Mucosa of rectum (tissue), 2 donors: Measurements from ENCODE around the gene CBLB.

Source experiments
- H3K27ac ChIP-seq, 2 donors: one replicate each; pipeline ENCODE4 v1.7.0; 2013; ENCODE audit warnings: inconsistent platforms in 2 of 2, low read depth in 2 of 2, low read length in 2 of 2
- H3K27me3 ChIP-seq, 2 donors: one replicate each; pipeline ENCODE4 v1.7.0; 2013; ENCODE audit warnings: low read length in 2 of 2; ENCODE audit not compliant: control insufficient read depth in 2 of 2, insufficient read depth in 2 of 2
- H3K36me3 ChIP-seq, 2 donors: one replicate each; pipeline ENCODE4 v1.7.0; 2013; ENCODE audit warnings: low read length in 2 of 2; ENCODE audit not compliant: control insufficient read depth in 2 of 2, insufficient read depth in 2 of 2
- H3K4me1 ChIP-seq, 2 donors: one replicate each; pipeline ENCODE4 v1.7.0; 2013; ENCODE audit warnings: low read length in 2 of 2, mild to moderate bottlenecking in 1 of 2; ENCODE audit not compliant: control insufficient read depth in 2 of 2, insufficient read depth in 2 of 2
- H3K4me3 ChIP-seq, 2 donors: one replicate each; pipeline ENCODE4 v1.7.0; 2013; ENCODE audit warnings: low read length in 2 of 2
- H3K9ac ChIP-seq, 2 donors: one replicate each; pipeline ENCODE4 v1.7.0; 2013; ENCODE audit warnings: low read length in 2 of 2, low read depth in 1 of 2, mild to moderate bottlenecking in 1 of 2
- H3K9me3 ChIP-seq, 2 donors: one replicate each; pipeline ENCODE4 v1.7.0; 2013; ENCODE audit warnings: low read length in 2 of 2; ENCODE audit not compliant: control insufficient read depth in 2 of 2
- donor health status: healthy.
- donor health status: Normal muscosa, but diverticular disease.

CBLB gene

GRCh38 chr3:105812194-105812586, 56.6 kb downstream of the CBLB start:
- Histone ChIP-seq H3K27ac (no peak overlapping the region), H3K9ac (no peak overlapping the region), H3K4me1 (peaks cover 5 to 11% of the 10 kb centered on the region in 2 donors), H3K27me3 (no peaks in the 10 kb centered on the region), H3K36me3 (no peaks in the 10 kb centered on the region), H3K4me3 (no peak overlapping the region), H3K9me3 (no peaks in the 10 kb centered on the region)

GRCh38 chr3:105811518-105812193, 57.2 kb downstream of the CBLB start:
- H3K27ac ChIP-seq = no peak overlapping the region
- H3K27me3 ChIP-seq = no peaks in the 10 kb centered on the region
- no peaks in the 10 kb centered on the region for H3K9me3 ChIP-seq
- H3K4me3 ChIP-seq = no peak overlapping the region
- peaks cover 5 to 11% of the 10 kb centered on the region in 2 donors for H3K4me1 ChIP-seq
- no peak overlapping the region for H3K9ac ChIP-seq
- no peaks in the 10 kb centered on the region for H3K36me3 ChIP-seq

GRCh38 chr3:105809208-105809888, 59.5 kb downstream of the CBLB start:
- H3K4me1 ChIP-seq = peaks cover 5 to 11% of the 10 kb centered on the region in 2 donors
- H3K27ac ChIP-seq = no peak overlapping the region
- H3K36me3 ChIP-seq = no peaks in the 10 kb centered on the region
- H3K9ac ChIP-seq = no peak overlapping the region
- H3K27me3 ChIP-seq = no peaks in the 10 kb centered on the region
- H3K4me3 ChIP-seq = no peak overlapping the region
- no peaks in the 10 kb centered on the region for H3K9me3 ChIP-seq

- Histone ChIP-seq H3K9me3 (no peaks in the 10 kb centered on the region), H3K27me3 (no peaks in the 10 kb centered on the region), H3K36me3 (no peaks in the 10 kb centered on the region), H3K4me1 (peaks cover 5 to 10% of the 10 kb centered on the region in 2 donors), H3K27ac (no peak overlapping the region), H3K9ac (no peak overlapping the region), H3K4me3 (no peak overlapping the region)
Observed at GRCh38 chr3:105807701-105808100, 61.1 kb downstream of the CBLB start.

GRCh38 chr3:105807146-105807545, 61.7 kb downstream of the CBLB start:
- H3K27me3 ChIP-seq = no peaks in the 10 kb centered on the region
- H3K9ac ChIP-seq = no peak overlapping the region
- no peaks in the 10 kb centered on the region for H3K9me3 ChIP-seq
- H3K27ac ChIP-seq = no peak overlapping the region
- H3K36me3 ChIP-seq = no peaks in the 10 kb centered on the region
- H3K4me1 ChIP-seq = peaks cover 5 to 10% of the 10 kb centered on the region in 2 donors
- H3K4me3 ChIP-seq = no peak overlapping the region

- no peaks in the 10 kb centered on the region for H3K27me3 ChIP-seq
- no peak overlapping the region for H3K4me3 ChIP-seq
- H3K36me3 ChIP-seq = no peaks in the 10 kb centered on the region
- H3K27ac ChIP-seq = no peak overlapping the region
- no peak overlapping the region for H3K9ac ChIP-seq
- no peaks in the 10 kb centered on the region for H3K9me3 ChIP-seq
- peaks cover 5 to 10% of the 10 kb centered on the region in 2 donors for H3K4me1 ChIP-seq
Observed at GRCh38 chr3:105806359-105806758, 62.5 kb downstream of the CBLB start.

GRCh38 chr3:105805404-105805803, 63.4 kb downstream of the CBLB start:
- Histone ChIP-seq H3K27me3 (no peaks in the 10 kb centered on the region), H3K27ac (no peak overlapping the region), H3K4me1 (peaks cover 5 to 10% of the 10 kb centered on the region in 2 donors)

GRCh38 chr3:105802118-105802706, 66.6 kb downstream of the CBLB start:
- H3K9ac ChIP-seq = no peak overlapping the region
- no peaks in the 10 kb centered on the region for H3K36me3 ChIP-seq
- H3K4me1 ChIP-seq = no peaks in the 10 kb centered on the region
- H3K27ac ChIP-seq = no peak overlapping the region
- H3K27me3 ChIP-seq = no peaks in the 10 kb centered on the region
- no peak overlapping the region for H3K4me3 ChIP-seq
- H3K9me3 ChIP-seq = no peaks in the 10 kb centered on the region

More at GRCh38 chr3:105805404-105805803, 63.4 kb downstream of the CBLB start:
- Histone ChIP-seq H3K9me3 (no peaks in the 10 kb centered on the region), H3K36me3 (no peaks in the 10 kb centered on the region), H3K4me3 (no peak overlapping the region), H3K9ac (no peak overlapping the region)

- no peaks in the 10 kb centered on the region for H3K27me3 ChIP-seq
- H3K4me1 ChIP-seq = no peaks in the 10 kb centered on the region
- no peak overlapping the region for H3K9ac ChIP-seq
- no peak overlapping the region for H3K27ac ChIP-seq
- no peak overlapping the region for H3K4me3 ChIP-seq
- no peaks in the 10 kb centered on the region for H3K9me3 ChIP-seq
- H3K36me3 ChIP-seq = no peaks in the 10 kb centered on the region
Observed at GRCh38 chr3:105801397-105801796, 67.4 kb downstream of the CBLB start.

GRCh38 chr3:105800320-105800719, 68.5 kb downstream of the CBLB start:
- Histone ChIP-seq H3K27me3 (no peaks in the 10 kb centered on the region), H3K27ac (no peak overlapping the region), H3K36me3 (no peaks in the 10 kb centered on the region), H3K9me3 (no peaks in the 10 kb centered on the region), H3K9ac (no peak overlapping the region), H3K4me3 (no peak overlapping the region), H3K4me1 (no peaks in the 10 kb centered on the region)
